Ramos (cell line): ENCODE data around the gene ETV3.
"Not testable (repeated sequence)": the region's sequence is repeated elsewhere in the genome, so short reads cannot be mapped to it uniquely, and the experiment has no call there.

ENCODE experiments used
- in situ Hi-C: fragments of 300-500 bp; cut with MboI; formaldehyde crosslinking; loops from one replicate; pipeline ENCODE4 v1.14.3; 2022; ENCODE audit warnings: low sequenced_read_pairs; ENCODE audit not compliant: unreplicated experiment

The ETV3 gene

DNA sequence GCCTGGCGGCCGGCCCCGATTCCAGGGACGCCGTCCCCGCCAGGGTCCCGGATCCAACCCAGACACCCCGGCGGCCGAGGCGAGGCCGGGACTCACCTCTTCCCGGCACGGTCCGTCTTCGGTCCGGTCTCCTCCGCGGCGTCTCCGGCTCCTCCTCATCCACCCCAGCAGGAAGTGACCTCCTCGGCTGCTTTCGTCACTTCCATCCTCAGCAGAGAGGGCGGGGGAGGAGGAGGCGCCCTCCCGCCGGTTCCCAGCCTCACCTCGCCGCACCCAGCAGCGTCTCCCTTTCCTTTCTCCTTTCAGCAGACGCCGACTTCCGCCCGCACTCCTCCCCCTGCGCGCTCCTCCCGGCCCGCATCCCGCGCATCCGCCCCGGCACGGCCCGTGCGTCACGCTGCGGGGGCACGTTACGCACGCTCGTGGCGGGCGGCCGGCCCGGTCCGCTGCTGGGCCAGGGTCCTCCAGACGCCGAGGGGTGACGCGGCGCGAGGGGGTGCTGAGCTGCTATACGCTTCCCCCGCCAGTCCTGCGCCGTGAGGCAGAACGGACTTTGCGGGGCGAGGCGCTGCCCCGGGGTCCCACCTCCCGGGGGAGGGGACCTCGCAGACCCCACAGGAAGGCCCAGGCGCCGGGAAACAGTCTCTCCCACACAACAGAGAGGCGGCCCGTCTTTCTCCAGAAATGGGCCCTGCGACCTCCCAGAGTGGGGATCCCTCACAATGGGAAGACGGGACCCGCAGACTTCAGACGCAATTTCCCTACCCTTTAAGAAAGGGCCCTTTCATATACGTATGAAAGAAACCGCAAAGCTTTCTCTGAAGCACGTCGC, at the start of gene ETV3:
ETV3 (minus strand) TSS at position 176 of the 832 bp plus-strand sequence. CDS start 2,043 bp downstream, outside the sequence.
- in situ Hi-C loops, result no loop called here

DNA sequence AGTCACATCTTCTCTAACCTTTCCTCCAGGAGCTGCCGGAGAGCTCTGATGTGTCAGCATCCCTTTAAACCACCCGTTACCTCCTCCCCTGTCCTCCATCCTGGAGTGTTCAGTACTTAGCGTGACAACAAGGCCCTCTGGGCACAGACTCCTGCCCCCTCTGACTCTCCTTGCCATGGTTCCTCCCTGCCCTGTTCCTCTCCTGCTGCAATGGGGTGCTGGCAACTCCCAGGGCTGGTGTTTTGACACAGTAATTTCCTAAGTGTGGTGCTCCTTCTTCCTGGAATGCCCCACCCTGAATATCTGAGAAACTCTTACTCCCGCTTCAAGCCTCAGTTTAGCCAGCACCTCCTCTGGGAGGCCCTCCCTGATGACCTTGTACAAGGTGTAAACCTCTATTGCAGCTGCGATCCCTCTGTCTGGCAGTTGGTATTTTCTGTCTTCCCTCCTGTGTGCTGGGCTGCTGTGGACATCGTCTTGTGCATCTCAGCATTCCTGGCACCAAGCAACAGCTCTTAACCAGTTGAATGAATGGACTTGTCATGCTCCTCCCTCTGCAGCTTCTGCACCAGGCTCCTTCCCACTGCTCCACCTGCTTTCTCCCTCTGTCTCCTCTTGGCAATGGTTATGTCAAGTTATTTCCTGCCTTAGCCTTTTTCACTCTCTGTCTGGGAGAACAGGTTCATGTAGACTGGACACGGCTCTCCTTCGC, 48.2 kb upstream of the ETV3 start:
- in situ Hi-C loops, result no loop called here

DNA sequence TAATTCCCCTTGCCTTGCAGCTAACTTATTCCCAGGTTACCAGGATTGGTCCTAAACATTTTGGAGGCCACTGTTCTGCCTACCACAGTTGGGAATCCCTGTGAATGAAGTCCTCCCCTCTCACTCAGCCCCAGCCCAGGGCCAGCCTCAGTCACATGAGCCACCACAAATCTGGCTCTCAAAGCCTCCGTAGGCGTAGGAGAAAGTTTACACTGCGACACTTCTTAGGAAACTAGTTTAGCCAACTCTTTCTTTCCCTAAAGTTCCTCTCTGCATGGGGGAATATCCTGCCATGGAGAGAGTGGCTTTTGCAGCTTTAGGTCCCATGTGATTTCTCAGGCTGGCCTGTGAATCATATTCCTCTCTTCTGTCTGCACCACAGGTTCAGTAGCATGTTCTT, 45.7 kb upstream of the ETV3 start:
- in situ Hi-C loops, result no loop called here

DNA sequence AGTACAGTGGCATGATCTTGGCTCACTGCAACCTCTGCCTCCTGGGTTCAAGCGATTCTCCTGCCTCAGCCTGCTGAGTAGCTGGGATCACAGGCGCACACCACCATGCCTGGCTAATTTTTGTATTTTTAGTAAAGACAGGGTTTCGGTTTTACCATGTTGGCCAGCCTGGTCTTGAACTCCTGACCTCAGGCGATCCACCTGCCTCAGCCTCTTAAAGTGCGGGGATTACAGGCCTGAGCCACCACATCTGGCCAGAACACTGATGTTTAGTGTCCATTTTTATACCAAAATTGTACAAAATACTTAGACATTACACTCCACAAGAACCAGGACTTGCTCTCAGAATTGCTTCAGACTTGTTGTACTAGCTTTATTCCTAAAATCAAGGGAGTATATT, 44.2 kb upstream of the ETV3 start:
- in situ Hi-C loops, result not testable (repeated sequence)

- in situ Hi-C loops, result no loop called here
Measured at GRCh38 chr1:157181790-157182189, 43.6 kb upstream of the ETV3 start.

DNA sequence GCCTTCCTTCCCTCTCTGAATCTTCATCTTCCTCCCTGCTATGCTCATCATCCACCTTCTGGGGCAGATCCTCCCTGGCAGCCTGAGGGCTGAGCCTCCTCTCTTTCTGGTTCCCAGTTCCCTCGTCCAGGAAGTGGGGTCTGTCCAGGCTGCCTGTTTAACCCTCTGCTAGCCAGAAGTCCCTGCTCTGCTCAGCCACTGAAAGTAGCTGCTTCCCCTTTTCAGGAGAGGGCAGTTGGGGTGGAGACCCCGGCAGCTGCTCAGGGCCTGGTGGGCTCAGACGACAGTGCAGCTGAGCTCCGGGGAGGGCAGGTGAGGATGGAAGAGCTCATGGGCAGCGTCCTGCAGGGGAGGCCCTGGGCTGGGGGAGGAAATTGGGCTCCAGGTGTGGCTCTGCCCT, 43.1 kb upstream of the ETV3 start:
- in situ Hi-C loops, result no loop called here

GRCh38 chr1:157178490-157178889, 40.3 kb upstream of the ETV3 start:
- in situ Hi-C loops, result no loop called here

- in situ Hi-C loops, result no loop called here
Measured at GRCh38 chr1:157177733-157178394, 39.7 kb upstream of the ETV3 start.

DNA sequence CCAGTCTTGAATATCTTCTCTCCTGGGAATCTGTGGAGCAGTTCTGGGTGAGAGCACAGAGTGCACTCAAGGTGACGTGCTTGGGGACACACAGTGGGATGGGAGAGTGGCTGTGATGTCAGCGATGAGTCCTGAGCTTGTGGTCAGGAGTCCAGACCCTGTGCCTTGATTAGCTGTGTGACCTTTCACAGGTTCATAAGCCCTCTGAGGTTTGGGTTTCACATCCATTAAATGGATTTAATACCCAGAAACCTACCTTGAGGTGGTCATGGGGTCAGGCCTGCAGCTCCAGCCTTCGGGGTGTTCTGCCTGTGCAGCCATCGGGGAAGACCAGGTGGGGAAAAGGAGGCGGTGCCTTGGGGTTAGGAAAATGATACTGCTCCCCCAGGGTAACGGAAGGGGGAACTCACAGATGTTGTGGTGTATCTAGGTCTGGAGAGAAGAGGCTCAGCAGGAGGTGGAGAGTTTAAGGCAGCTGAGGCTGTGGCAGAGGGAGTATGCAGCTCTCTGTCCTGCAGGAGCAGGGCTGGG, 38.5 kb upstream of the ETV3 start:
- in situ Hi-C loops, result no loop called here

DNA sequence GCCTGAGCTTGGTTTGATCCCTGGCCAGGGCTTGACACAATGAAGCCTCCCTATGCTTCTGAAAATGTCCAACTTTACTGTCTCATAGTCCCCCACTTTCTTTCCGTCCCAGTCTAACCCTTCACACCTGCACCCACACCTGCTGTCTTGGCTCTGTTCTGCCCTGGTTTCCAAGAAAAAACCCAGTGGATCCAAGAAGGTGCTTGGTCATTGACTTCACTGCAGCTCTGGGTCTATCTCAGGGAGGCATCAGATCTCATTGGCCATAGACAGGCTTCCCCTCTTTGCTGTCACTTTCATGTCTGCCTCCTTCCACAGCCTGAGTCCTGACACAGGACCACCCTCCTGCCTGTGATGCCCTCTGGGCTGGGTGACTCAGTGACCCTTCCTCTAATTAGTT, 37.8 kb upstream of the ETV3 start:
- in situ Hi-C loops, result no loop called here

DNA sequence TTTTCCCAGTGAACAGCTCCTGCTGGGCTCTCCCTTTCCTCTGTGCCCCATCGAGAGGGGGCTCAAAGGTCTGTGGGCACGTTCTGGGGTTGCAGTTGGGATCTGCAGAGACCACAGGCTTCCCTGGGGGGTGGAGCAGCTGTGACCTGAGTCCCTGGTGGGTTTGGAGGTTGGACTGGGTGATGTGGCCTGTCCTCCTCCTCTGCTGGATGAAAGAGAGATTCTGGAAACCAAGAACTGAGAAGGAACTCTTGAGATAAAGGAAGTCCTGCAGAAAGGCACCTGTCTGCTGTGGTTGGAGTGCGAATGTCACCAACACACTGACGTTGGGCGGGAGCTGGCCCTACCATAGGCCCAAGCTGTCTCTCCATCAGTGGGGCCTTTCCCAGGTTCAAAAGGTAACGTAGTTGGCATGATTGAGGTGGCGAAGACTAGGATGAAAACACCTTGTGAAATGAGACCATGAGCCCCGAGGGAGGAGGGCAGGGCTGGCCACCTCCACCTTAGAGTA, 35.8 kb upstream of the ETV3 start:
- in situ Hi-C loops, result no loop called here

DNA sequence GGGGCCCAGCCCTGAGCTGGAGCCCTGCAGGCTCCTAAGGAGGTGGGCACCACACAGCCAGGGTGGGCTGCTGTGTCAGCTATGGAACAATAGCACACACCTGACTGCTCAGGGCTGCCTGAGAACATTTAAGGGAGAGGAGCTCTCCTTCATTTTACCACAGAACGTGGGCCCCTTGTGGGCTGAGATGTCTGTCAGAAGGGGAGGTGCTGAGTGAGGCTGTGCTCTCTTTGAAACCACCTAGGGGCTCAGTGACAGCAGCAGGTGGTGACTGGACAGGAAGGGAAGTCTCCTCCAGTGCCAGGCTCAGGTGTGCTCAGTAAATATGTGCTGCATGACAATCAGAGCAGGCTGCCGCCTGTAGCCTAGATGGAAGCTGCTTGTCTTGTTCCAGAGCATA, 35.0 kb upstream of the ETV3 start:
- in situ Hi-C loops, result not testable (repeated sequence)

GRCh38 chr1:157172591-157172990, 34.4 kb upstream of the ETV3 start:
- in situ Hi-C loops, result not testable (repeated sequence)

- in situ Hi-C loops, result not testable (repeated sequence)
Measured at GRCh38 chr1:157171903-157172503, 33.8 kb upstream of the ETV3 start.

- in situ Hi-C loops, result no loop called here
Measured at GRCh38 chr1:157170677-157171515, 32.7 kb upstream of the ETV3 start.

GRCh38 chr1:157168015-157168414, 29.8 kb upstream of the ETV3 start:
- in situ Hi-C loops, result no loop called here

- in situ Hi-C loops, result no loop called here
Measured at GRCh38 chr1:157167437-157167836, 29.2 kb upstream of the ETV3 start.

DNA sequence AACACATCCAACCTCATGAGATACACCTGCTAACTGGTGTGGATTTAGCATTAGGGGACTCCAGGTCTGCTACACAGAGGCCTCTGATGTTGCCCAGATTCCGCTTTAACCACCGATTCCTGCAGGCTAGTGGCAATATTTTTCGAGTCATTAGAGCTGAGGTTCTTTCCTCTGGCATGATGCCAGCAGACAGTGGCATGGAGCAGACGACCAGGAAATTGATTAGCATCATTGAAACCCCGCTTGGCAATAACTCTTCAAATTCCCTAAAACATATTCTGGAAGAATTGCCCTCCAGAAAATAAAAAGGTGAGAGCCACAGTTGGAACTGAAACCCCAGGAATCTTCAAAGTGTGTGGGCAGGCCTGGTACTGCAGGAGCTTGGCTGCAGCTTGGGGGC, 28.4 kb upstream of the ETV3 start:
- in situ Hi-C loops, result no loop called here
